Central memory CD8-positive, alpha-beta T cell (primary cell): ENCODE results near the gene OR14C36.

Experiments
- ATAC-seq: fragments of 150-1000 bp; cut with Tn5 transposase; replicated peaks from 2 replicates; pipeline ENCODE4 v1.10.0; 2022; ENCODE audit warnings: mild to moderate bottlenecking, moderate FRiP score, moderate number of reproducible peaks; ENCODE audit not compliant: poor library complexity, severe bottlenecking; ENCODE audit errors: extremely low read depth
- DNase-seq, 2 donors: peaks; one replicate each; pipeline ENCODE4 v3.0.0; 2021; ENCODE audit warnings: low spot score in 2 of 2
- H3K27ac Mint-ChIP-seq: one replicate; pipeline ENCODE4 v1.8.0; 2022; ENCODE audit warnings: low read depth, mild to moderate bottlenecking, moderate library complexity, mixed read lengths
- H3K27me3 Mint-ChIP-seq: one replicate; pipeline ENCODE4 v1.8.0; 2022; ENCODE audit warnings: mixed read lengths
- H3K36me3 Mint-ChIP-seq: one replicate; pipeline ENCODE4 v1.8.0; 2022; ENCODE audit warnings: mild to moderate bottlenecking, moderate library complexity, mixed read lengths; ENCODE audit not compliant: insufficient read depth
- H3K4me1 Mint-ChIP-seq: one replicate; pipeline ENCODE4 v1.8.0; 2022; ENCODE audit warnings: mixed read lengths
- H3K4me3 Mint-ChIP-seq: one replicate; pipeline ENCODE4 v1.8.0; 2022; ENCODE audit warnings: mild to moderate bottlenecking, moderate library complexity, mixed read lengths
- H3K9me3 Mint-ChIP-seq: one replicate; pipeline ENCODE4 v1.8.0; 2022; ENCODE audit warnings: mixed read lengths

OR14C36 gene

GRCh38 chr1:248375446-248375845, 26.9 kb downstream of the OR14C36 start, which contains the start of gene OR2T6:
TSS of gene OR2T6 (plus strand) at chr1:248375746. CDS start at chr1:248387609, 11,863 bp downstream.
- H3K36me3 Mint-ChIP-seq = no peaks in the 10 kb centered on the region
- H3K4me3 Mint-ChIP-seq = no peak within 1 kb of the TSS
- H3K4me1 Mint-ChIP-seq = no peaks in the 10 kb centered on the region
- H3K9me3 Mint-ChIP-seq = peaks cover 8% of the 10 kb centered on the region
- no peak within 1 kb of the TSS for H3K27ac Mint-ChIP-seq
- DNase-seq (no peak), ATAC-seq (no peak)
- no peaks in the 10 kb centered on the region for H3K27me3 Mint-ChIP-seq

- Mint-ChIP-seq H3K4me1 (no peaks in the 10 kb centered on the region), H3K4me3 (no peak overlapping the region), H3K36me3 (no peaks in the 10 kb centered on the region), H3K9me3 (peaks cover 8% of the 10 kb centered on the region), H3K27me3 (no peaks in the 10 kb centered on the region), H3K27ac (no peak overlapping the region)
- DNase-seq (no peak), ATAC-seq (no peak)
Measured at GRCh38 chr1:248376916-248377315, 28.3 kb downstream of the OR14C36 start.

GRCh38 chr1:248380854-248381253, 32.3 kb downstream of the OR14C36 start:
- no peaks in the 10 kb centered on the region for H3K36me3 Mint-ChIP-seq
- ATAC-seq (no peak), DNase-seq (no peak)
- no peaks in the 10 kb centered on the region for H3K9me3 Mint-ChIP-seq
- no peaks in the 10 kb centered on the region for H3K27me3 Mint-ChIP-seq
- H3K4me3 Mint-ChIP-seq = no peak overlapping the region
- H3K4me1 Mint-ChIP-seq = no peaks in the 10 kb centered on the region
- no peak overlapping the region for H3K27ac Mint-ChIP-seq

- Mint-ChIP-seq H3K4me1 (no peaks in the 10 kb centered on the region), H3K27ac (no peak overlapping the region), H3K36me3 (no peaks in the 10 kb centered on the region), H3K27me3 (peaks cover 10% of the 10 kb centered on the region), H3K9me3 (peaks cover 9% of the 10 kb centered on the region), H3K4me3 (no peak overlapping the region)
- no peak for DNase-seq
- no peak for ATAC-seq
Measured at GRCh38 chr1:248388426-248388825, 39.9 kb downstream of the OR14C36 start.

GRCh38 chr1:248393050-248393449, 44.5 kb downstream of the OR14C36 start:
- no peak overlapping the region for H3K27ac Mint-ChIP-seq

More at GRCh38 chr1:248393050-248393449, 44.5 kb downstream of the OR14C36 start:
- ATAC-seq = no peak
- no peak for DNase-seq
- Mint-ChIP-seq H3K9me3 (peaks cover 19% of the 10 kb centered on the region), H3K27me3 (peaks cover 10% of the 10 kb centered on the region), H3K4me1 (no peaks in the 10 kb centered on the region), H3K36me3 (no peaks in the 10 kb centered on the region), H3K4me3 (no peak overlapping the region)
